ENCODE measurements around the gene PTPRK.

PTPRK gene

GRCh38 chr6:128520436-128521281 is at the start of gene PTPRK:
TSS of gene PTPRK (minus strand) at chr6:128520599. CDS start at chr6:128520358, 241 bp downstream.
- peak; percentile 78 for DNase-seq (ENCODE audit: low read depth)

GRCh38 chr6:128567029-128567428 is 46.6 kb upstream of the PTPRK start:
- no peak for DNase-seq (ENCODE audit: low read depth)

GRCh38 chr6:128560966-128561365 is 40.6 kb upstream of the PTPRK start:
- DNase-seq (ENCODE audit: low read depth), result no peak

- DNase-seq (ENCODE audit: low read depth), result no peak
Measured at GRCh38 chr6:128558924-128559323, 38.5 kb upstream of the PTPRK start.

- no peak for DNase-seq (ENCODE audit: low read depth)
Measured at GRCh38 chr6:128558021-128558420, 37.6 kb upstream of the PTPRK start.

GRCh38 chr6:128557081-128557480 is 36.7 kb upstream of the PTPRK start:
- no peak for DNase-seq (ENCODE audit: low read depth)

GRCh38 chr6:128554302-128554701 is 33.9 kb upstream of the PTPRK start:
- no peak for DNase-seq (ENCODE audit: low read depth)

- no peak for DNase-seq (ENCODE audit: low read depth)
Measured at GRCh38 chr6:128541261-128541660, 20.9 kb upstream of the PTPRK start.

- DNase-seq (ENCODE audit: low read depth), result no peak
Measured at GRCh38 chr6:128538763-128539162, 18.4 kb upstream of the PTPRK start.

GRCh38 chr6:128532827-128533226 is 12.4 kb upstream of the PTPRK start:
- no peak for DNase-seq (ENCODE audit: low read depth)

- no peak for DNase-seq (ENCODE audit: low read depth)
Measured at GRCh38 chr6:128532136-128532535, 11.7 kb upstream of the PTPRK start.

- no peak for DNase-seq (ENCODE audit: low read depth)
Measured at GRCh38 chr6:128531696-128532095, 11.3 kb upstream of the PTPRK start.

GRCh38 chr6:128528241-128528640 is 7.8 kb upstream of the PTPRK start:
- DNase-seq (ENCODE audit: low read depth), result no peak

GRCh38 chr6:128527375-128527774 is 7.0 kb upstream of the PTPRK start:
- DNase-seq (ENCODE audit: low read depth), result no peak

- DNase-seq (ENCODE audit: low read depth), result no peak
Measured at GRCh38 chr6:128526152-128526914, 5.9 kb upstream of the PTPRK start.

- DNase-seq (ENCODE audit: low read depth), result no peak
Measured at GRCh38 chr6:128525406-128525805, 5.0 kb upstream of the PTPRK start.

- no peak for DNase-seq (ENCODE audit: low read depth)
Measured at GRCh38 chr6:128521282-128521632, 858 bp upstream of the PTPRK start.

GRCh38 chr6:128519931-128520435 is 416 bp downstream of the PTPRK start:
- no peak for DNase-seq (ENCODE audit: low read depth)

- no peak for DNase-seq (ENCODE audit: low read depth)
Measured at GRCh38 chr6:128519132-128519930, 1.1 kb downstream of the PTPRK start.

GRCh38 chr6:128518434-128519131 is 1.8 kb downstream of the PTPRK start:
- DNase-seq (ENCODE audit: low read depth), result no peak

GRCh38 chr6:128517124-128517523 is 3.3 kb downstream of the PTPRK start:
- no peak for DNase-seq (ENCODE audit: low read depth)

GRCh38 chr6:128516514-128516898 is 3.9 kb downstream of the PTPRK start:
- no peak for DNase-seq (ENCODE audit: low read depth)

Measured in fibroblast of the conjunctiva (primary cell).